Muscle of back (tissue), 11 donors: ENCODE results near the gene B4GALT2. TPM values are rescaled to one million over a fixed set of nuclear protein-coding genes. Genes with fewer than 3 reads are reported as not detected.

ENCODE experiments used
- DNase-seq, 3 donors: peaks; one replicate each; pipeline versions ENCODE4 v3.0.0 to v3.0.0-alpha.2; 2013
- polyA plus RNA-seq, 10 donors: library from polyadenylated mRNA; unstranded; fragments of 120-200 nt; gene quantifications; one replicate each; pipeline ENCODE4 v1.2.1, GENCODE V29; 2013; ENCODE audit not compliant: insufficient read length in 10 of 10

Gene B4GALT2
- polyA plus RNA-seq, 10 donors = 36.4 to 65.4 (median 42.9) TPM

DNA sequence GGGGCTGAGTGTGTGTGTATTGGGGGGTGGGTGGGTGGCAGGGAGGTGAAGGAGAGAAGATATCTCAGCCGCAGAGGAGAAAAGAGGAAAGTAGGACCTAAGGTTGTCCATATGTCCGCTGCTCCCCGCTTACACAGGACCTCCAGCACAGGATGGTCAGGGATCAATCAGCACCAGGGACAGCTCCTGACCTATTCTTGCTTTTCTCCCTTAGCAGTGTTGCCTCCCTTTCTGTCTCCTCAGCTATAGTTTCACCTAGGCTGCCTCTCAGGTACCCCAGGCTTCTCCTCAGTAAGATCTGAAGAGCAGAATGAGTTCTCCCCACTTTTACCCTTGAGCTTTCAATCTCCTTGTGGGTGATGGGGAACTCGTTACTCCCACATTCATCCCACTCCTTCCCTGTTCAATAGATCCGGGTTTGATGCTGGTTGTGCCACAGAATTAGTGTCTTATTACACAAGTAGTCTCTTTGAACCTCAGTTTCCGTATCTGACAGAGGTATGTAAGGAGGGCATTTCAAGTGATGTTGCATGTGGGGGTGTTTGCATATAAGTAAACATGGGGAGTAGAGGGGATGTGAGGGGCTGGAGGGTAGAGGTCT lies 10.6 kb upstream of the B4GALT2 start:
- peak in 2 of 3 donors; percentile 48 to 53 for DNase-seq

DNA sequence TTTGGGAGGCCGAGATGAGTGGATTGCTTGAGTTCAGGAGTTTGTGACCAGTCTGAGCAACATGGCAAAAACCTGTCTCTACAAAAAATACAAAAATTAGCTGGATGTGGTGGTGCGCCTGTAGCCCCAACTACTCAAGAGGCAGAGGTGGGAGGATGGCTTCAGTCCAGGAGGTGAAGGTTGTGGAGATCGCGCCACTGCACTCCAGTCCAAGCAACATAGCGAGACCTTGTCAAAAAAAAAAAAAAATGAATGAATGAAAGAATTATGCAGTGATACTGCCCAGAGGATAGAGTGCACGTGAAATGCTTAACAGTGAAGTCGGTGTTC lies 9.6 kb upstream of the B4GALT2 start:
- DNase-seq = no peak

DNA sequence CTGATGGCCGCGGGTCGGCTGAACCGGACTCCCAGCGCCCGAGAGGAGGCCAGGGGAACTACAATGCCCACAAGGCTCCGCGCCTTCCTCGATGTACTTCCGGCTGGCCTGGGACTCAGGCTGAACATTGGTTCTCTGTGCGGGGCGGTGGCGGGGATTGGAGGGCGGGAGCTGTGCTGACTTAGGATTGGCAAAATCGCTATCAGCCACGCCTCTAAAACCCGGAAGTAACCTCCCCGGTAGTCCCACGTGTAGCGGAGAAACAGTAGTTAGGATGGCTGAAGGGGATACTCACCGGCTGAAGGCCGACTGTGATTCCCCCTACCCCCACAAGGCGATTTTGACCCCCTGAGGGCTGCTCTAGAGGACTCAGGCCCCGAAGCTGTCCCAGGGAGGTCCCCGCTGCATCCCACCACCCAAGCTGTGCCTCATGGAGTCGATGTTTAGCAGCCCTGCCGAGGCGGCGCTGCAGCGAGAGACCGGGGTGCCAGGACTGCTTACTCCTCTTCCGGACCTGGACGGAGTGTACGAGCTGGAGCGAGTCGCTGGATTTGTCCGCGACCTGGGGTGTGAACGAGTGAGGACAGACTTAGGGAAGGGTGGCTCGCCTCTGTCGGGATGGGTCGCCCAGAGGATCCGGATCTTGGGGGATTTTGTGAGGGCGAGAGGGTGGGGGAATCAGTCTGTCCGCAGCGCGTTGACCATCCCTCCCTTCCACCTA lies 9.1 kb upstream of the B4GALT2 start, which contains the start of gene DPH2:
Gene DPH2, plus strand, starts transcription at position 265 of the 721 bp plus-strand sequence. Its CDS starts 166 bp downstream, at position 431.
- peak; percentile 97 to 98 (median 97) for DNase-seq

DNA sequence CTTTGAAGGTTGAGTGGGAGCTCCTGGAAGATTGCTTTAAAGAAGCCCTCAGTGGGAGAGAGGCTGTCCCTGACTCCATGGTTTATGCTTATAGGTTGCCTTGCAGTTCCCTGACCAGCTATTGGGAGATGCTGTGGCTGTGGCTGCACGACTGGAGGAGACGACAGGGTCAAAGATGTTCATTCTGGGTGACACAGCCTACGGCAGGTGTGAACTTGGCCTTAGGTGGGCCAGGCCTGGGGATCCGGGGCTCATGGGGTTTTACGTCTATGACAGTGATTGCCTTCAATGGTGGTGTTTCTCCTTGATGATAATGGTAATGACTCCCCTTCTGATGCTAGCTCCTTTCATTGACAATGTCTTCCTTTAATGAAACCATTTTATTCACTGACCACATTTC lies 8.5 kb upstream of the B4GALT2 start:
- DNase-seq = no peak

DNA sequence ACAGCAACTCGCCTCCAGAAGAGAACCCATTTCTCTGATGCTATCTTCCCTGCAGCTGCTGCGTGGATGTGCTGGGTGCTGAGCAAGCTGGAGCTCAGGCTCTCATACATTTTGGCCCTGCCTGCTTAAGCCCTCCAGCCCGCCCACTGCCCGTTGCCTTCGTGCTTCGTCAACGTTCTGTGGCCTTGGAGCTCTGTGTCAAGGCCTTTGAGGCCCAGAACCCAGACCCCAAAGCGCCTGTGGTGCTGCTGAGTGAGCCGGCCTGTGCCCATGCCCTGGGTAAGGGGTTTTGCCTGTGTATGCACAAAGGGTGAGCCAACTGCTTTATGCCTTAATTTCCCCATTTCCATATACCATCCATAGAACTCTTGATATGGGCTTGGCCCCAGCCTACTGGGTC lies 8.1 kb upstream of the B4GALT2 start:
- DNase-seq = no peak

DNA sequence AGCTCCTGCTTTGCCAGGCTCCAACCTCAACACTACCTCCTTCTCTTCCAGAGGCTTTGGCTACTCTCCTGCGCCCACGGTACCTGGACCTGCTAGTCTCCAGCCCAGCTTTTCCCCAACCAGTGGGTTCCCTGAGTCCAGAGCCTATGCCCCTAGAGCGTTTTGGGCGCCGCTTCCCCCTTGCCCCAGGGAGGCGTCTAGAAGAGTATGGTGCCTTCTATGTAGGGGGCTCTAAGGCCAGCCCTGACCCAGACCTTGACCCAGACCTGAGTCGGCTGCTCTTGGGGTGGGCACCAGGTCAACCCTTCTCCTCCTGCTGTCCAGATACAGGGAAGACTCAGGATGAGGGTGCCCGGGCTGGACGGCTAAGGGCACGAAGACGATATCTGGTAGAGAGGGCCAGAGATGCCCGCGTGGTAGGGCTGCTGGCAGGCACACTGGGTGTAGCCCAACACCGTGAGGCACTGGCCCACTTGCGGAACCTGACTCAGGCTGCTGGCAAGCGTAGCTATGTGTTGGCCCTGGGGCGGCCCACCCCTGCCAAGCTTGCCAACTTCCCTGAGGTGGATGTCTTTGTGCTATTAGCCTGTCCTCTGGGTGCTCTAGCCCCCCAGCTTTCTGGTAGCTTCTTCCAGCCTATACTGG lies 7.6 kb upstream of the B4GALT2 start:
- no peak for DNase-seq

DNA sequence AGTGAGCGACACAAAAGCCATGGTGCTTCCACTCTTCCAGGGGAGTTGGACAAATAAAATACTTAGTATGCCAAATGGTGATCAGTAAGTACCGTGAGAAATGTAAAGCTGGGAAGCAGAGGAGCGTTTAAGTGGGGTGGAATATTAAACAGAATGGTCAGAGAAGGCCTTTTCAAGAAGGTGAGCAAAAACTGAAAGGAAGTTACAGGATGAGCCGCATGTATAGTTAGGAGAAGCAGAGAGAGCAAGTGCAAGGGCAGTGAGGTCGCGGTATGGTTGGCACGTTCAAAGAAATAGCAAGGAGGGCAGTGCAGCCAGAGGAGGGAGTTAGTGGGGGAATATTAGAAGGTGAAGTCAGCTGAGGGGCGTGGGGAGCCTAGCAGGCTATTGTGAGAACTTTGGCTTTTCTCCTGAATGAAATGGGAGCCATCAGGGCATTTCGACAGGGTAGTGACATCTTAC lies 5.0 kb upstream of the B4GALT2 start:
- DNase-seq = no peak

DNA sequence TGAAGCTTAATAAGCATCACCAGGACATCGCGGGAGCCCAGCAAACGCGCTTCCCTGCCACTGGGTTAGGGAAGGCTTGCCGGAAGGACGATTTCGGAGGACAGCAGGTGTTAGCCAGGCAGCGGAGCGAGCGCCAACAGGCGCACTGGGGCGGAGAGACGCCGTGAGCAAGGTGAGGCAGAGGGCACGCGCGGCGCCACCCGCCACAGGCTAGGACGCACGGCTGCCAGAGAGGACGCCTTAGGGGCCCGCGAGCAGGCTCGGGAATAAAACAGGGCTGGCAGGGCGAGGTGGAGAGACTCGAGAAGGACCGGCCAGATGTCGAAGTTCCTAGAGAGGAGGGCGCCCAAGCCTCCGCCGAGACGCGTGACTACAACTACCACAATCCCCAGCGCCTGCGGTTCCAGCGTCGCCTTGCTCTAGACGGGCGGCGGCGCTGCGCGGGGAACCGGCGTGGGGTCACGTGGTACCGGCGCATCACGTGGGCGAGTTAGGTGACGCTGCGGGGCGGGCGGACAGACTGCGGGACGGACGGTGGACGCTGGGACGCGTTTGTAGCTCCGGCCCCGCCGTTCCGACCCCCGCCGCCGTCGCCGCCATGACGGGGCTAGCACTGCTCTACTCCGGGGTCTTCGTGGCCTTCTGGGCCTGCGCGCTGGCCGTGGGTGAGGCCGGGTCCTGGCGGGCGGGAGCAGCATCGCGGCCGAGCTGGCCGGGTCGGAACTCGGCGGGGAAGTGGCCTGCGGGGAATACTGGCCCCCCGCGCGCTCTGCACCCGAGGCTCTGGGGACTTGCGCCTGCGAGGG lies 4.4 kb upstream of the B4GALT2 start, which contains the start of gene ATP6V0B:
Gene ATP6V0B, plus strand, starts transcription at position 518 of the 806 bp plus-strand sequence. Its CDS starts 81 bp downstream, at position 599.
- peak; percentile 94 to 98 (median 95) for DNase-seq

DNA sequence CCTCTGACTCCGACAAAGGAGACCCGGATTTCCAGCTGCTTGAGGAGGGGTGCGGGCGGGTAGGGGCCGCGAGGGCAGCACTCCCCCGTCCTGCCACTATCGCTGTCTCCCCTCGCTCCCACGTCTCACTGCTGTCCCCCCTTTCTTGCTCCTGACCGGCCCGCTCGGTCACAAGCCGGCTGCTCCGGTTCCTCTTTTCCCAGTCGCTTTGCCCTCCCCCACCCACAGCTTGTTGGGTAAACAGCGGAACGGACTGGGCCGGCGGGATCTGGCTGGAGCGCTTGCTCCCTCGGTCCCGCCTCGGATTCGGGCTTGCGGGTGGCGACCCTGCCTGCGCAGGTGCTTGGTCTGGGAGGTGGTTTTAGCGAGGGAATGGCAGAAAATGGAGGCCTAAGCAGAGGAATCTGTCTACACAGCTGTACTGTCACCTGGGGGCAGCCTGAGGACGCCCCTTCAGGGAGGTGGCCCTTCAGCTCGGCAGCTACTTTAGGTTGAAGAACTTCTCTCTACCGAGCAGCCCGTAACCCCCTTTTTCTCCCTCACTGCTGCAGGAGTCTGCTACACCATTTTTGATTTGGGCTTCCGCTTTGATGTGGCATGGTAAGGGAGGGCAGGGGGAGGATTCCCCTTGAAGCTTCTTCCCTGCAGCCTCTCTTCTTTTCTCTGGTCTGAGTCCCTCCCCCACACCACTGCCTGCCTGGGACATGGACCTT lies 3.6 kb upstream of the B4GALT2 start:
- DNase-seq = peak in 1 of 3 donors; percentile 66

DNA sequence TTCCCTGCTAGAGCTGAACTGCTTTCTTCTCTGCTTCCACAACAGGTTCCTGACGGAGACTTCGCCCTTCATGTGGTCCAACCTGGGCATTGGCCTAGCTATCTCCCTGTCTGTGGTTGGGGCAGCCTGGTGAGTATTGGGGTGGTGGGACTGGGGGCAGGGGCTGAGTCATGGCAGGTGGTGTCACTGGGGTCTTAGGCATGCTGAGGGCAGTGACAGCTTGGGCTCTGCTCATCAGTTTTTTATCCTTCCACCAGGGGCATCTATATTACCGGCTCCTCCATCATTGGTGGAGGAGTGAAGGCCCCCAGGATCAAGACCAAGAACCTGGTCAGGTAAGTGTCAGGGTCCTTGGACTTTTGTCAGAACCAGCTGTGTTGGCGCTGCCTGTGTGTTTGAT lies 3.0 kb upstream of the B4GALT2 start:
- DNase-seq = no peak

DNA sequence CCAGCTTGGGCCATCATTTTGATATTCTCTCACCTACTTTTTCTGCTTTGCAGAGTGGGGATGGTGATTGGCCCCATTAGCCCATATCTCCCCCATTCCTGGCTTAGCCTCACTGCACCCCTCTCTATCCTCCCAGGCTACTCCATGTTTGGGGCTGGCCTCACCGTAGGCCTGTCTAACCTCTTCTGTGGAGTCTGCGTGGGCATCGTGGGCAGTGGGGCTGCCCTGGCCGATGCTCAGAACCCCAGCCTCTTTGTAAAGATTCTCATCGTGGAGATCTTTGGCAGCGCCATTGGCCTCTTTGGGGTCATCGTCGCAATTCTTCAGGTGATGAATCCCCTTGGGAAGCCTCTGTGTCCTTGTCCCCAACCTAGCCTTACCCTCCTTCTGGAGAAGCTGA lies 2.1 kb upstream of the B4GALT2 start:
- no peak for DNase-seq

DNA sequence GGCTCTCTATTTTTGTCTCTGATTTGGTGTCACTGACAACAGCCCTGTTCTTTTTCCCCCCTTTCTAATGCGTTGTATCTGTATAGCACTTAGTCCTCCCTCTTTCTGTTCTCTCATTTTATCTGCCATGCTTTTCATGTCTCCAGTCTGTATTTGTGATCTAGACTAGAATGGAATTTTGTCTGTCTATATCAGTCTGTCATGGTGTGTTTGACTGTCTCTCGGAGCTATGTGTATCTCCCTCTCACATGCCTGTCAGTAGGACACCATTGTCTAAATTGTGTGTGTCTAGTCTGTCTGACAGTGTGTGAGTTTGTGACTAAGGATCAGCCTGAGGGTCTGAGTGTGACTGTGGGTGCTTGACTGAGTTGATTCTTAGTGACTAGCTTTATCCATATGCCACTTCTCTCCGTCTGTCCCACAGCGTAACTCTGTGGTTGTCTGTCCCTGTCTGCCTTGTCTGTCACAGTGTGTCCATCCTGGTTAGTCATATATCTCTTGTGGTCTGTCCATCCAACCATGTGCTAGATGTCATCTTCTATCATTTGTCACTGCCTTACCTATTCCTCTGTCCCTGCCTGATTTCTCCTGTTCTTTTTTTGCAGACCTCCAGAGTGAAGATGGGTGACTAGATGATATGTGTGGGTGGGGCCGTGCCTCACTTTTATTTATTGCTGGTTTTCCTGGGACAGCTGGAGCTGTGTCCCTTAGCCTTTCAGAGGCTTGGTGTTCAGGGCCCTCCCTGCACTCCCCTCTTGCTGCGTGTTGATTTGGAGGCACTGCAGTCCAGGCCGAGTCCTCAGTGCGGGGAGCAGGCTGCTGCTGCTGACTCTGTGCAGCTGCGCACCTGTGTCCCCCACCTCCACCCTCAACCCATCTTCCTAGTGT lies 1.4 kb upstream of the B4GALT2 start:
- no peak for DNase-seq

DNA sequence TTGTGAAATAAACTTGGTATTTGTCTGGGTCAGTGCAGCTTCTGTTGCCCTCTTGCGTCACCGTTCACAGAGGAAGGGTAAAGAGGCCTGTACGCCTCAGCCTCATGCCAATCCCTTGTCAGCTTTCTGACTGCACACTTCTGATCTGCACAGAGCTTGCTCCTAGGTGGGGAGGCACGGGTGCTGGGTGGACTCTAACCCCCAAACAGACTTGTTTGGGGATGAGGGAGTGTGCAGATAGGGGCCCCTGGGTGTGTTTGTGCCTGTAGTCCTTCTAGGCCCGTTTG lies 803 bp upstream of the B4GALT2 start:
- DNase-seq = no peak

DNA sequence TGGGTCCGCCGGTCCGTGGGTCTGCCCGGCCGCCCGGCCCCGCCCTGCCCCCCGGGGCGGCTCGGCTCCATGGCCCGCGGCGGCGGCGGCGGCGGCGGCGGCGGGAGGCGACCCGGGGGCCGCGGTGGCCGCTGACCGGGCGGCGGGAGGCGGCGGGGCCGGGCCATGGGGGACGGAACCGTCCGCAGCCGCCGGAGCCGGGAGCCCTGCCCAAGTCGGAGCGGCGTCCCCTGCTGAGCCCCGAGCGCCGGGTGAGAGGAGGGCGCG lies 184 bp downstream of the B4GALT2 start:
- DNase-seq = no peak

DNA sequence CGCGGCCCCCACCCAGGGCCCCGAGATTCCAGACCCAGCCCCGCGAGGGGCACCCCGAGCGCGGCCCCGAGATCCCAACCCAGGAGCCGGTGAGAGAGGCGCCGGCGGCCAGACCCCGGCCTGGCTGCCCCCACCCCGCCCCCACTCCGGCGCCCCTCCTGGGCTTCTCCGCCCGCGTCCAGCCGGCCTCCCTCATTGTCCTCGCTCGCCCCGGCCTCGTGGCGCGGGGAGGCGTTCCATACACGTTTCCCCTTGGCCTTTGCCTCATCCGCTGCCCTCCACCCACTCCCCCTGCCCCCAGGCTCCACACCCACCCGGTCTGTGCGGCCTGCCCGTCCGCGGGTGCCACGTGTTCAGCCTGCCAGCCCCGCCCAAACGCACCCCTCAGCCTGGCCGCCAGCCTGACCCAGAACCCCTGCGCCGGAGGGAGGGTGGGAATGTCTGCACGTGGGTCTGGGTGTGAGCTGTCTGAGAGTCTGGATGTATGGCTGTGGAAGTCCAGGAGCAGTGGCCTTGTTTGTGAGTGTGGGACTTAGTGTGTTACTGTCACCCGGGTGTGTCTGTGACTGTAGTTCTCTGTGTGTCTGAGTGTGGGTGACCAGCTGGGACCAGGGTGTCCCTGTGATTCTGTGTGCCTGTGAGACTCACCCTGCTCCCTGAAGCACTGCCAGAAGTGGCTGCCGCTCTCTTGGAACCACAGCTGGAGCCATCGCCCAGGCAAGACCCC lies 681 bp downstream of the B4GALT2 start:
- peak; percentile 38 to 75 (median 40) for DNase-seq

DNA sequence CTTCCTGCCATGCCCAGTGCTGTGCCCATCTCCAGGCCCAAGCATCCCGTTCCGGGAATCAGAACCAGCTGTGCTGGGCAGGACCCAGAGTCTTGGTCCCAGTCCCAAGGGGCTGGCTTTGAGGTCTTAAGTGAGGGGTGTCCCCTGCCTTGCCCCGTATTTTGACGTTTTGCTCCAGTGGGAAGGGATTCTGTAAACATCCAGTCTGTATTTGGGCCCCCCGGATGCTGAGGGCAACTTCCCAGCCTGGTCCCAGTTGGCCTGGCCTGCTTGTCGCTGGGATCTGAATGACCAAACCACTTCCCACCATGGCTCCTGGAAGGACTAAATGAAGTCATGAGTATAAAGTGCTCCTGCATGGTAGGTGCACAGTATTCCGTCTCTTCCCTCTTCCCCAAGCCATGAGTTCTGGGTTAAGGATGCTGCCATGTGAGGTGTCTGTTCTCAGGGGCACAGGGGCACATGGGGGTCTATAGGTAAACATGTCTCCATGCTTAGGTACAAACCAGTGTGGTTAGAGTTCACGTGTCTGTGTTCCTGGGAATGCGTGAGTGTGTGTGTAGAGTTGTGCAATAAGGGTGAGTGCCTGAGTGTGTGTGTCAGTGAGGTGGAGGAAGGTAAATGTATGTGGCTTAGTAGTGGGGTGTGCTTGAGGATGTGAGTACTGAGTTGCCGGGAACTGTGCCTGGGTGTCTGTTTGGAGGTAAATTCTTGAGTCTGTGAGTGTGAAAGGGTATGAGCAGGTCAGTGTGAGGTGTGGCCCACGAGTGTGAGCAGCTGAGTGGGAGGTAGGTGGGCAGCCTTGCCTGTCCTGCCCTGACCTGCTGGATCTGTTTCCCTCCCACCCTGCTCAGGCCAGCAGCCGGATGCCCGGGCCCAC lies 1.5 kb downstream of the B4GALT2 start:
- DNase-seq = no peak

DNA sequence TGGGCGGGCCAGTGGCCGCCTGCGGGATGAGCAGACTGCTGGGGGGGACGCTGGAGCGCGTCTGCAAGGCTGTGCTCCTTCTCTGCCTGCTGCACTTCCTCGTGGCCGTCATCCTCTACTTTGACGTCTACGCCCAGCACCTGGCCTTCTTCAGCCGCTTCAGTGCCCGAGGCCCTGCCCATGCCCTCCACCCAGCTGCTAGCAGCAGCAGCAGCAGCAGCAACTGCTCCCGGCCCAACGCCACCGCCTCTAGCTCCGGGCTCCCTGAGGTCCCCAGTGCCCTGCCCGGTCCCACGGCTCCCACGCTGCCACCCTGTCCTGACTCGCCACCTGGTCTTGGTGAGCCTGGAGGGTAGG lies 2.1 kb downstream of the B4GALT2 start:
- DNase-seq = no peak

DNA sequence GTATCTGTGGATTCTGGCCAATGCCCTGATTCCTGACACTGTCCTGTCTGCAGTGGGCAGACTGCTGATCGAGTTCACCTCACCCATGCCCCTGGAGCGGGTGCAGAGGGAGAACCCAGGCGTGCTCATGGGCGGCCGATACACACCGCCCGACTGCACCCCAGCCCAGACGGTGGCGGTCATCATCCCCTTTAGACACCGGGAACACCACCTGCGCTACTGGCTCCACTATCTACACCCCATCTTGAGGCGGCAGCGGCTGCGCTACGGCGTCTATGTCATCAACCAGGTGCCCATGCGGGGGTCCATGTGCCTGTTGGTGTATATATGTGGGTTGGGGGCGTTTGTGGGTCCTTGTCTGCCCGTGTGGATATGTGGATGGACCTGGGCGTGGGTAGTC lies 2.6 kb downstream of the B4GALT2 start:
- DNase-seq = no peak

DNA sequence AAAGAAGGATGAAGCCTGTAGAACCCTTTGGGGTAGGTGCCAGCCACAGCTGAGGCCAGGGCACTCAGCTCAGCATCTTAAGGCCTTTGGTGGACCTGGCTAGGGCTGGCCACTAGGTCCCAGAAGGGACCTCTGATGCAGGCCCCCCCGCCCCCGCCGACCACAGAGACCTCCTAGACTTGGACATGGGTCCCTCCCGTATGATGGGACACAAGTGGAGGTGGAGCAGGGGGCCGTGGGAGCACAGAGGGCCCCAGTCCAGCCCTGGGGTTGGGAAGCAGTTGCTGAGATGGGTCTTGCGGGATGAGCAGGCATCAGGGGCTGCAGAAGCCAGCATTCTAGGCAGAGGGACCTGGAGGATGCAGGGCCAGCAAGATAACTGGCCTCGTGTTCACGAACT lies 3.2 kb downstream of the B4GALT2 start:
- DNase-seq = no peak
